Epidermal melanocyte (primary cell): Measurements from ENCODE around the gene SHBG.

Experiments
- DNase-seq: peaks from one replicate; pipeline ENCODE4 v3.0.0; 2011; ENCODE audit warnings: low spot score; ENCODE audit not compliant: insufficient read length

The SHBG gene

DNA sequence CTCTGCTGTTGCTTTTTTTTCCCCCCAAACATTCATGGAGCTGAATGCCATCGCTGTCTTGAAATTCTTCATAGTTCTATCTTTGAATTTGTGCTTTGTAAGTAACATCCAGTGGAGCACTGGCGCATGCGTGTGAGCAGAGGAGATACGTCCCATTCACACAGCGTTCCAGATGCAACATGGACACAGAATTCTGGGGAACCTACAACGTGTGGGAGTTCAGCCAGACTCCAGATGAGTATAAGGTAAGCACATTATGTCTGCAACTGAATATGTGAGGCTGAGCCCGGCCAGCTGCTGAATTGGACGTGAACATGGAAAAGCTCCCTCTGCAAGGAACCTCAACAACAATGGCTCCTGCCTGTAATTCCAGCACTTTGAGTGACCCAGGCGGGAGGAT lies 16.5 kb downstream of the SHBG start:
- DNase-seq, result no peak

DNA sequence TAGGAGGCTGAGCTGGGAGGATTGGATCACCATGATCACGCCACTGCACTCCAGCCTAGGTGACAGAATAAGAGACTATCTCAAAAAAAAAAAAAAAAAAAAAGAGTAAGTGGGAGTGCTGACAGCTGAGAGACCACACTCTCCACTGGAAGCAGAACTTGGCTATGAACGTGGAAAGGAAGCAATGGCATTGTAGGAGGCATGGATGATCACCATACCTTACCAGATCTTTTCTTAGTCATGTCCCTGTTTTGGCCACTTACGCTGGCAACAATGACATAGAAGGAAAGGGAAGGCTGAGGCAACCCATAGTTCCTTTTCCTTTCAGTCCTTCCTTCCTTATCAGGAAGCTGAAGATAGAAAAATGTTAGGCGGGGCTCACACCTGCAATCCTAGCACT lies 17.1 kb downstream of the SHBG start:
- DNase-seq, result no peak

DNA sequence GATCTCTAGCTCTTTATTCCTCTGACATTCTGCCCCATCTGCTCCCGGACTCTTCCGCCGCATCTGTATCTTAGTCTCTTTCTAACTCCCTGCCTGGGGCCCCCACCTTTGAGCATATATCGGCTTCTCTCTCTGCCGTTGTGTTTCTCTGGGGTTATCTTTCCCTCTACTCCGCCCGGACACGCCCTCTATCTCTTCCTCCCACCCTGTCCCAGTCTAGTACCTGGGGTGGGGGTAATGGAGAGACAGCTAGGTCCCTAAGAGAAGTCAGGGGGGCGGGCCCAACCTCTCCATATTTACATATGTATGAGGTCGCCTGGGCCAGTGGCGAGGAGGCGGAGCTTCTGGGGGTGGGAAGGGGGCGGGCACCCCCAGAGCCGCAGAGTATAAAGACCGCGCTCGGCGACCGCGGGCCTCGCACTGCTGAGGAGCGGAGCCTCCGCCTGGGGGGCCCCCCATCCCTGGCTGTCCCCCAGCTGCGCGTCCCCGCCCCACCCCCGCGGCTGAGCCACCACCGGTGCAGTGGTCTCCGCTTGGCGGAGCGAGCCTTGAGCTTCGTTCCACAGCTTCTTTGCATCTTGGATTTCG lies 20.7 kb downstream of the SHBG start, which contains the start of gene ATP1B2:
ATP1B2 (plus strand) TSS at position 418 of the 588 bp plus-strand sequence. CDS start 593 bp downstream, outside the sequence.
- peak; percentile 69 for DNase-seq

DNA sequence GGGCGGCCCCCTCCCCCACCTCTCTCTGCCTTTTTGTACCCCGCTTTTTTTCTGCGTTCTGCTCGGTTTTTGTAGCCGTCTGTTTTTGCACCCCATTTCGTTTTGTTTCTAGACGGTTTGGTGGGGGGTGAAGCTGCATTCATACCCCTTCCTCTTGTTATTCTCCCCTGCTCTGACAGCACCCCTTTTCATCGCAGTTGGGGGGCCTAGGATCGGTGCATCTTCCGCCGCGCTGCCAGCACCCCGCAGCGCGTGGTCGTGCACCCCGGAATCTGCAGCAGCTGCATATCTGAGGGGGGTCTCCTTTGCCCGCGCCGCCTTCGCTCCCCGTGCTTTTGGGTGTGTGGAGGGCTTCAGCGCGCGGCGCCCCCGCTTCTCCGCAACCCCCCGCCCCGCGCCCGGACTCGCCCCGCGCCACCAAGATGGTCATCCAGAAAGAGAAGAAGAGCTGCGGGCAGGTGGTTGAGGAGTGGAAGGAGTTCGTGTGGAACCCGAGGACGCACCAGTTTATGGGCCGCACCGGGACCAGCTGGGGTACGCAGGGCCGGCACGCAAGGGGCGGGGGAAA lies 21.2 kb downstream of the SHBG start:
- DNase-seq, result no peak

DNA sequence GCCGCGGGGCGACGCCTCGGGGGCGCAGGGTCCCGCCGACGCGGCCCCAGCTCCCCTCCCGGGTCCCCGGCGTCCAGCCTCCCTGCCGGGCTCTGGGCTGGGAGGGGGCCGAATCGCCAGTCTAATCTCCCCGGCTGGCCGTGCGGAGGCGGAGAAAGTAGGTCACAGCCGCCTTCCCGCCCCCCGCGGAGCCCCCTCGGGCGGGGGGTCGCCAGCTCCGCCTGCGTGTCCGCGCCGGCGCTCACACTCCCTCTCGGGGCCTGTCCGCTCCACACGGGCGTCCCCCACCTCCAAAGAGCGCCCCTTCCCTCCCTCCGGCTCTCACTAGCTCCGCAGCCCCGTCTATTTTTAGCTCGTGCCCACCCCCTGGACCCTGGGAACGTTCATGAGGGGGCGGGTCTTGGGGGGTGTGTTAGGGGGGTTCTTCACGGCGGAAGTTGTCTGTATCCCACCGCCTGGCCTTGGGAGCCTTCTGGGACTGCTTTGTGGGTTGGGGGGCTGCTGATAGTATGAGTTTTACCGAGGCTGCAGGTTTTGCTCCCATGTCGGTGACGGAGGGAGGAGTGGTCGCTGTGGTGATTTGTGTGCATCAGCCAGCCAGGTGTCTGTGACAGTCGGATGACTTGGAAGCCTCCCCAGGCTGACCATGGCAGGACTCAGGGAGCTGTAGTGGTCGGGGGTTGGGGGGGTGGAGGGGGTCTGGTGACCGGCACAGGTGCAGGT lies 21.9 kb downstream of the SHBG start:
- DNase-seq, result peak; percentile 12

DNA sequence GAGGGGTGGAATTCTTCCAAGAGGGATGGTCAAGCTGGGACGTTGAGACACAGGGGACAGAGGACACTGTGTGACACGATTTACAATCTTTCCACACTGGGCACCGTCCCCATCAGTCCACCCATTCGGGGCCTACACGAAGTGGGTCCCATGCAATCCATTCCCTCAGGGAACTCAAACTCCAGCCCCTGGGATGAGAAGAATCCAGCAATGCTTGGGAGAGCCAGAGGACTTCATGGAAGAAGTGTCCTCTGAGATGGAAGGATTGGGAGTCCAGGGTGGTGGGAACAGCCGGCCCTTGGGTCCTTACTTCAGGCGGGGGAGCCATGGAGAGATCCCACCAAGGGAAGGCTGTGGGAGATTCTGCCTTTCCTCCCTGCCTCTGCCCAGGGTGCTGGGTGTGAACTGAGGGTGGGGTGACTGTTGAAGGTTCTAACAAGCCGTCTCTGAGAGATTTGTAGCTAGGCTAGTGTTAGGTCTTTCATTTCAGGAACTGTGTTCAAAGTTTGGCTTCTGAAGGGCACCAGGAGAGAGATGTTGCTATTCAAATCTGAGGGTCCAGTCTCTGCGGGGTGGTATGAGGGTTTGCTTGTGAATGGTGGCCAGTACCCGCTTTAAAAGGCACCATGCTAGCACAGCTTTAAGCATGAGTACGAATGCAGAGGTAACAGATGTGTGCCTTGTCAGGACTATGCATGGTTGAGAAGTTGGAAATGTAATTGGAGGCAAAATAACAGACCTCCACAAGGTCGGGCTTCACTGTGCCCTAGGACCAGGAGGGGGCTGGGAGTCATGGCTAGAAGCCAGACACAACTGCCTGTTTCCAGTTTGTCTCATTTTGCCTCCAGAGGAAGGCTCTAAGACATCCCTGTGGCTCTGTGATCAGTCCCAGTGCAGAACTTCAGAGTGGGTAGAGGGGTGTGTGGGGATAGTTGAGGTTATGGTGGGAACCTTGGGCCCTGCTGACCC lies 22.7 kb downstream of the SHBG start:
- DNase-seq, result no peak

DNA sequence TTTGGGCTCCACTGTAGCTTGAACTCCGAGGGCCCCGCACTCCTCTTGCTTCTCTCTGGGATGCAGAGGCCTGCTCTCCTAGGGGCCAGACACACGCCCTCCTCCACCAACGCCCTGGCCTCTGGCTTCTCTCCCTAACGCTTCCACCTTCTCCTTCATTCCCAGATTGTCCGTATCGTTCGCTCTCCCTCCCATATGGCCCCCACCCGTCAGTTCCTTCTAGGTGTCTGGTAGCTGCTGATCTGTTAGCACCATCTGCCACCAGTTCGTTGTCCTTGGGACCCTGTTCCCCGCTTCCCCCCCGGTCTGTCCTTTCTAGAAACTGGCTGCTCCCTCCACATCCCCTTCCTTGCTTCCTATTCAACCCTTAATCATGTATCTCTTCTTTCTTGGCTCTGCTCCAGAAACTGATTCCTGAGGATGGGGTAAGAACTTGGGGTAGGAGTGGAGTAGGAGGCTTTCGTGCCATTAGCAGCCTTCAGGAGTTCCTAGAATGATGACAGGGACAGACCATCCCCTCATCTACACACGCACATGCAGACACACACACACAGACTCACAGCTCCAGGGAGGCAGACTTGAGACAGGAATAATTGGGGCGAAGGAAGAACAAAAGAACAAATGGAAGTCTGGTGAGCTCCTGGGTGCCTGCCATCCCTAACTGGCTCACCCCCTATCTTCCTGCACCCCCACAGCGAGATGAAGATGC lies 25.1 kb downstream of the SHBG start:
- DNase-seq, result peak; percentile 16

DNA sequence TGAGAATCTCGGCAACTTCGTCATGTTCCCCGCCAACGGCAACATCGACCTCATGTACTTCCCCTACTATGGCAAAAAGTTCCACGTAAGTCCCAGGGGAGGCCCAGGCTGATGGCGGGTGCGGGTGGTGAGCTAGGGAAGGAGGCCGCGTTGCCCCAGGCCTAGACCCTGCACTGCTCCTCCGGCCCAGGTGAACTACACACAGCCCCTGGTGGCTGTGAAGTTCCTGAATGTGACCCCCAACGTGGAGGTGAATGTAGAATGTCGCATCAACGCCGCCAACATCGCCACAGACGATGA lies 25.6 kb downstream of the SHBG start:
- no peak for DNase-seq

DNA sequence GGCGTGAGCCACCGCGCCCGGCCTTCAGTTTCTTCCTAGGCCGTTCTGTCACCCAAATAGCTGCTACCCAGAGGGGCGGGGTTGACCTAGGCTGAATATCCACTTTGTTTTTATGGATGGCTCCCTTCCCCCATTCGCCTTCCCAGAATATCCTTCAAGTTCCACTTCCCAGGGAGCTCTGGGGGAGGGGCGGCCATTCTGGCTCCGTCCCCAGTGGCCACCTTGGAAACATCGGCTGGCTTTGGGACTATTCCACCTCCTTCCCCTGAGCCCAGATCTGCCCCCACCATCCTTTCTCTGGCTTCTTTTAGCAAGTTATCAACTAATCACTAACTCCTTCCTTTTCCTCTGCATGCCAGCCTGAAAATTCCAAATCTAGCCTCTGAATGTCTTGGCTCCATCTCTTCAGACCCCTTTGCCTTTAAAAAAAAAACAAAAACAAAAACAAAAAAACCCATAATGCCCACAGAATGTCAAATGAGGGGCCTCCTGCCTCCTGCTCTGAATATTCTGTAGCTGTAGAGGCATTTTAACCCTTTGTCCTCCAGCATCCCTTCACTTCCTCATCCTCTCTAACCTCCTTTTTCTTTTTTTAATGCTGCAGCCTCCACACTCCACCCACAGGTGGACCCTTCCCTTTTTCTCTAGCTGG lies 27.1 kb downstream of the SHBG start:
- peak; percentile 45 for DNase-seq

DNA sequence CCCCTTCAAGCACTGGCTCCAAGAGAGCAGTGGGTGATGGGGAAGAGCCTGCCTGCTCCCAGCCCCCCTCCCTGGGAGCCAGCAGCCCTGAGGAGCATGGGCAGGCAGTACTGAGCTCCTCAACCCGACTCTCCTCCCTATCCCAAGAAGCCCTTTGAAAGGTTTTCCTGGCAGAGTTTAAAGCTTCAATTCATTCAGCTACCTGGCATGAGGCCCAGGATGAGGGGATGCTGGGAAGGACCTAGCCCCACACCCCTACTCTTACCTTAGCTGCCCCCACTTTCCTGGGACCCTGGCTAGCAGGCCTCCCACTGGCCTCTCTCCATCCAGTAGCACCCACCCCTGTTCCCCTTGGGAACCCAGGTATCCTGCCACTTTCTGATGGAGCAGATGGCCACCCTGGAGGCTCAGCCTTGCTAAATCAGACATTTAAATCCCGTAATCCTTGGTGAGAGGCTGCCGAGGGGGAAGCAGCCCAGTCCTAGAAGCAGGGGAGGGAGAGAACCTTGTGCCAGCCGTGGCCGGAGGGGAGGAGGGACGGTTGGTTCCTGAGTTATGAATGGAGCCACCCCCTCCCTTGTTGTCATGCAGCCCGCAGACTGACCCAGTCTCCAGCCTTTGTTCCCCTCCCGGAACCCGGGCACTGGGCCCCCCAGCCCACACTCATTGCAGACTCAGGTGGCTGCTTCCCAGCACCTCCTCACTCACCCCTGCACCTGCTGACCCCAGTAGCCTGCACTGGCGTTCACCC lies 37.9 kb downstream of the SHBG start:
- DNase-seq, result no peak

DNA sequence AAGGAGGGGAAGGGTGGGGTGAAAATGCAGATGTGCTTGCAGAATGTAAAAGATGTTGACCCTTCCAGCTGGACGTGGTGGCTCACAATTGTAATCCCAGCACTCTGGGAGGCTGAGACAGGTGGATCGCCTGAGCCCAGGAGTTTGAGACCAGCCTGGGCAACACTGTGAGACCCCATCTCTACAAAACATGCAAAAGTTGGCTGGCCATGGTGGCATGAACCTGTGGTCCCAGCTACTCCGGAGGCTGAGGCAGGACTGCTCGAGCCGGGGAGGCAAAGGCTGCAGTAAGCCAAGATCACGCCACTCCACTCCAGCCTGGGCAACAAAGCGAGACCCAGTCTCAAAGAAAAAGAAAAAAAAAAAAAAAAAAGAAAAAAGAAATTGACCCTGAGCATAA lies 38.5 kb downstream of the SHBG start:
- DNase-seq, result no peak

DNA sequence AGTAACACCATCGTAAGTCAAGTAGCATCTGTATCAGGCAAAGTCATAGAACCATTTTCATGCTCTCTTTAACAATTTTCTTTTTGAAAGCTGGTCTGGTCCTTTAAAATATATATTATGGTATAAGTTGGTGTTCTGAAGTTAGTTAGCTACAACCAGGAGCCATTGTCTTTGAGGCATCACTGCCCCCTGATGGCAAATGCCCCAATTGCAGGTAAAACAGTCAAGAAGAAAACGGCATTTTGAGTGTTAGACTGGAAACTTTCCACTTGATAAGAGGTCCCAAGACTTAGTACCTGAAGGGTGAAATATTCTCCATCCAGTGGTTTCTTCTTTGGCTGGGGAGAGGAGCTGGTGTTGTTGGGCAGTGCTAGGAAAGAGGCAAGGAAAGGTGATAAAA lies 43.3 kb downstream of the SHBG start:
- no peak for DNase-seq

DNA sequence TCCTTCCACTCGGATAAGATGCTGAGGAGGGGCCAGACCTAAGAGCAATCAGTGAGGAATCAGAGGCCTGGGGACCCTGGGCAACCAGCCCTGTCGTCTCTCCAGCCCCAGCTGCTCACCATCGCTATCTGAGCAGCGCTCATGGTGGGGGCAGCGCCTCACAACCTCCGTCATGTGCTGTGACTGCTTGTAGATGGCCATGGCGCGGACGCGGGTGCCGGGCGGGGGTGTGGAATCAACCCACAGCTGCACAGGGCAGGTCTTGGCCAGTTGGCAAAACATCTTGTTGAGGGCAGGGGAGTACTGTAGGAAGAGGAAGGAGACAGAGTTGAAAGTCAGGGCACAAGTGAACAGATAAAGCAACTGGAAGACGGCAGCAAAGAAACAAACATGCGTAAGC lies 45.0 kb downstream of the SHBG start:
- peak; percentile 12 for DNase-seq

DNA sequence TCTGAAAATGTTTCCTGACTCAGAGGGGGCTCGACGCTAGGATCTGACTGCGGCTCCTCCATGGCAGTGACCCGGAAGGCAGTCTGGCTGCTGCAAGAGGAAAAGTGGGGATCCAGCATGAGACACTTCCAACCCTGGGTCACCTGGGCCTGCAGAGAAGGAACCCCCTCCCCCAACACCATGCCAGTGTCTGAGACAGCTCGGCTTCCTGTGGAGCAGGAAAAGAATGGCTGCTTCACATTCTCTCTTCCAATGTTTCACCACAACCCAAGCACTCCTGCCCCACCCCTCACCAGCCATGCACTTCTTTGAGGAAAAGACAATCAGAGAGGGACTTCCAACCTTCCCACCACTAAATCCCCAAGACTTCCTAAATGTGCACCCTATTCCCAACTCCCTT lies 46.6 kb downstream of the SHBG start:
- DNase-seq, result no peak

DNA sequence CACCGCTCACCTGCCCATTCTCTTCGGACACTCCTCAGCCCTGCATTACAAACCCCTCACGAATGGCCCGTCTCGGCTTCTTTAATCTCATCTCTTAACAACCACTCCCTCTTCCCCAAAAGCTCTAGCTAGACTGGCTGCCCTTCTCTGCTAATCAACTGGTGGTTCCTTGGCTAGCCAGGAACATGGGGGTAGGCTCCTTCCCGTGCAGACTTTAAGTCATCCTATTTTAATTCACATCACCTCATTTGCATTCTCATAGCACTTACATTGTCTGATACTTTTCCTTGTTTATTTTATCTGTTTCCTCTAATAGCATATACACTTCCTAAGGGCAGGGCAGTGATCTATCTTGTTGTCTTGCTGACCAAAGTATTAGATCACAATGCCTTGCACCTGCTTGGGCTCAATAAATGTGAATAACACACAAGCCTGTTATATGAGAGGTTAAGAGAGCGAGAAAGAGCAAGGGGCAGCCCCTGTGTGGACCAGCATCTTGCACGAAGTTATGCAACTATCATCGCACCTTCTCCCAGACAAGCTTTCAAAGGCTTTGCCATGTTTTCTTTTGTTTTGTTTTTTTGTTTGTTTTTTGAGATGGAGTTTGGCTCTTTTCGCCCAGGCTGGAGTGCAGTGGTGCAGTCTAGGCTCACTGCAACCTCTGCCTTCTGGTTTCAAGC lies 47.6 kb downstream of the SHBG start:
- DNase-seq, result peak; percentile 12
